Mesenchymal stem cell (in vitro differentiated cells and primary cell): ENCODE data around the gene NPAS3.
A peak's percentile ranks its signal among the peaks of the same experiment; 100 is the strongest.

ENCODE experiments used
- DNase-seq: peaks from one replicate; pipeline ENCODE4 v3.0.0-alpha.2; 2013
- H2AFZ ChIP-seq: one replicate; pipeline ENCODE4 v1.6.1; 2013; ENCODE audit warnings: low read depth, mild to moderate bottlenecking, control low read depth, inconsistent platforms, low read length, moderate library complexity
- H2AK5ac ChIP-seq: 2 replicates; pipeline ENCODE4 v1.6.1; 2013; ENCODE audit warnings: low read length, moderate library complexity, mild to moderate bottlenecking, inconsistent platforms; ENCODE audit not compliant: severe bottlenecking
- H2BK120ac ChIP-seq: one replicate; pipeline ENCODE4 v1.6.1; 2013; ENCODE audit warnings: low read depth, mild to moderate bottlenecking, inconsistent platforms, low read length, moderate library complexity
- H2BK12ac ChIP-seq, 2 experiments: one replicate each; pipeline ENCODE4 v1.6.1; 2013; ENCODE audit warnings: inconsistent platforms in 2 of 2, low read length in 2 of 2, mild to moderate bottlenecking in 2 of 2, moderate library complexity in 2 of 2, control low read depth in 1 of 2
- H2BK15ac ChIP-seq: one replicate; pipeline ENCODE4 v1.6.1; 2013; ENCODE audit warnings: mild to moderate bottlenecking, low read depth, inconsistent platforms; ENCODE audit not compliant: poor library complexity, severe bottlenecking
- H2BK5ac ChIP-seq: 2 replicates; pipeline ENCODE4 v1.6.1; 2013; ENCODE audit warnings: low read depth, mild to moderate bottlenecking, low read length, control low read depth, inconsistent platforms; ENCODE audit not compliant: poor library complexity, severe bottlenecking
- H3K14ac ChIP-seq, 2 experiments: one replicate each; pipeline ENCODE4 v1.6.1; 2013; ENCODE audit warnings: inconsistent platforms in 2 of 2, low read length in 2 of 2, control low read depth in 1 of 2, mild to moderate bottlenecking in 1 of 2, moderate library complexity in 1 of 2
- H3K18ac ChIP-seq, 2 experiments: one replicate each; pipeline ENCODE4 v1.6.1; 2013; ENCODE audit warnings: inconsistent platforms in 2 of 2, low read length in 2 of 2, control low read depth in 1 of 2, low read depth in 1 of 2, mild to moderate bottlenecking in 1 of 2
- H3K23ac ChIP-seq, 2 experiments: one replicate each; pipeline ENCODE4 v1.6.1; 2013; ENCODE audit warnings: inconsistent platforms in 2 of 2, low read length in 2 of 2, mild to moderate bottlenecking in 2 of 2, moderate library complexity in 2 of 2, control low read depth in 1 of 2
- H3K27ac ChIP-seq: 2 replicates; pipeline ENCODE4 v1.5.1; 2013; ENCODE audit warnings: mild to moderate bottlenecking, moderate library complexity, low read length, control low read depth, inconsistent platforms; ENCODE audit not compliant: poor library complexity, severe bottlenecking
- H3K27me3 ChIP-seq, 2 experiments: 2 replicates each; pipeline versions ENCODE4 v1.6.1 to v1.7.0; 2013; ENCODE audit warnings: low read length in 2 of 2, mild to moderate bottlenecking in 2 of 2, moderate library complexity in 2 of 2, control low read depth in 1 of 2, inconsistent platforms in 1 of 2; ENCODE audit not compliant: control insufficient read depth in 1 of 2, insufficient read depth in 1 of 2
- H3K36me3 ChIP-seq, 2 experiments: 2 replicates each; pipeline versions ENCODE4 v1.6.1 to v1.7.0; 2013; ENCODE audit warnings: low read length in 2 of 2, control low read depth in 1 of 2, inconsistent platforms in 1 of 2, low read depth in 1 of 2, mild to moderate bottlenecking in 1 of 2; ENCODE audit not compliant: insufficient read depth in 2 of 2, control insufficient read depth in 1 of 2
- H3K4ac ChIP-seq, 2 experiments: one replicate each; pipeline ENCODE4 v1.6.1; 2013; ENCODE audit warnings: inconsistent platforms in 2 of 2, low read length in 2 of 2, mild to moderate bottlenecking in 2 of 2, moderate library complexity in 2 of 2, control low read depth in 1 of 2, low read depth in 1 of 2
- H3K4me1 ChIP-seq: 2 replicates; pipeline ENCODE4 v1.6.1; 2013; ENCODE audit warnings: low read depth, low read length, control low read depth; ENCODE audit not compliant: control insufficient read depth, insufficient read depth
- H3K4me2 ChIP-seq: 2 replicates; pipeline ENCODE4 v1.6.1; 2013; ENCODE audit warnings: low read length, mild to moderate bottlenecking, inconsistent platforms; ENCODE audit not compliant: poor library complexity, severe bottlenecking
- H3K4me3 ChIP-seq, 2 experiments: 2 replicates each; pipeline versions ENCODE4 v1.5.1 to v1.7.0; 2013; ENCODE audit warnings: low read length in 2 of 2, mild to moderate bottlenecking in 2 of 2, control low read depth in 1 of 2, low read depth in 1 of 2; ENCODE audit not compliant: insufficient read depth in 1 of 2
- H3K79me1 ChIP-seq: replicated peaks from 2 replicates; pipeline ENCODE4 v1.6.1; 2013; ENCODE audit warnings: mild to moderate bottlenecking, control low read depth, low read length, inconsistent platforms; ENCODE audit not compliant: poor library complexity, severe bottlenecking
- H3K9ac ChIP-seq: 2 replicates; pipeline ENCODE4 v1.7.0; 2013; ENCODE audit warnings: mild to moderate bottlenecking, low read length, moderate library complexity
- H3K9me3 ChIP-seq: 2 replicates; pipeline ENCODE4 v1.7.0; 2013; ENCODE audit warnings: mild to moderate bottlenecking, low read length; ENCODE audit not compliant: control insufficient read depth
- H4K8ac ChIP-seq: one replicate; pipeline ENCODE4 v1.6.1; 2013; ENCODE audit warnings: inconsistent platforms, mild to moderate bottlenecking, low read length, moderate library complexity
- H4K91ac ChIP-seq: one replicate; pipeline ENCODE4 v1.6.1; 2013; ENCODE audit warnings: mild to moderate bottlenecking, low read length, inconsistent platforms
- WGBS: methylation state at CpG from one replicate; pipeline ENCODE4 v1.1.7; 2013; ENCODE audit warnings: mixed read lengths; 5-methylcytosine and 5-hydroxymethylcytosine counted together

Gene NPAS3

GRCh38 chr14:33275879-33276278 lies 337.2 kb downstream of the NPAS3 start:
- Histone ChIP-seq H3K4ac (no peak overlapping the region), H2AK5ac (no peak overlapping the region), H3K14ac (no peak overlapping the region), H3K9ac (no peak overlapping the region), H2BK12ac (no peak overlapping the region), H2BK5ac (no peak overlapping the region), H2BK15ac (no peak overlapping the region), H3K4me1 (no peaks in the 10 kb centered on the region), H3K9me3 (no peaks in the 10 kb centered on the region), H3K27ac (no peak overlapping the region), H3K4me2 (no peak overlapping the region), H4K8ac (no peak overlapping the region), H2AFZ (no peak overlapping the region), H3K36me3 (no peaks in the 10 kb centered on the region), H3K4me3 (no peak overlapping the region), H3K79me1 (no peaks in the 10 kb centered on the region), H4K91ac (no peak overlapping the region), H2BK120ac (no peak overlapping the region), H3K18ac (no peak overlapping the region), H3K23ac (no peak overlapping the region), H3K27me3 (no peaks in the 10 kb centered on the region)
- no peak for DNase-seq
- WGBS, result 92% methylated on average over 4 of the region's 4 CpGs

GRCh38 chr14:33279865-33280264 lies 341.2 kb downstream of the NPAS3 start:
- Histone ChIP-seq H3K4me1 (no peaks in the 10 kb centered on the region), H4K91ac (no peak overlapping the region), H2AK5ac (no peak overlapping the region), H3K79me1 (no peaks in the 10 kb centered on the region), H2AFZ (no peak overlapping the region), H2BK12ac (no peak overlapping the region), H2BK15ac (no peak overlapping the region), H3K4me3 (no peak overlapping the region), H3K27ac (no peak overlapping the region), H2BK120ac (no peak overlapping the region), H3K4me2 (no peak overlapping the region), H3K36me3 (no peaks in the 10 kb centered on the region), H4K8ac (no peak overlapping the region), H3K9me3 (no peaks in the 10 kb centered on the region), H3K4ac (no peak overlapping the region), H3K18ac (no peak overlapping the region), H3K23ac (no peak overlapping the region), H3K9ac (no peak overlapping the region), H2BK5ac (no peak overlapping the region), H3K14ac (no peak overlapping the region), H3K27me3 (no peaks in the 10 kb centered on the region)
- no peak for DNase-seq
- WGBS, result 91% methylated on average over 3 of the region's 3 CpGs

GRCh38 chr14:33280646-33281045 lies 342.0 kb downstream of the NPAS3 start:
- no peak overlapping the region for H3K27ac ChIP-seq
- no peak overlapping the region for H3K9ac ChIP-seq
- no peak overlapping the region for H3K23ac ChIP-seq
- no peaks in the 10 kb centered on the region for H3K9me3 ChIP-seq
- H3K14ac ChIP-seq, result no peak overlapping the region
- H3K4ac ChIP-seq, result no peak overlapping the region
- no peak overlapping the region for H2BK120ac ChIP-seq
- H2AFZ ChIP-seq, result no peak overlapping the region
- no peaks in the 10 kb centered on the region for H3K27me3 ChIP-seq
- no peak overlapping the region for H2BK5ac ChIP-seq
- H3K79me1 ChIP-seq, result no peaks in the 10 kb centered on the region
- peak; percentile 33 for DNase-seq
- no peak overlapping the region for H2BK15ac ChIP-seq
- no peak overlapping the region for H4K8ac ChIP-seq
- 51% methylated on average over 2 of the region's 3 CpGs for WGBS
- H4K91ac ChIP-seq, result no peak overlapping the region
- H3K4me1 ChIP-seq, result no peaks in the 10 kb centered on the region
- no peak overlapping the region for H3K4me2 ChIP-seq
- H2BK12ac ChIP-seq, result no peak overlapping the region
- H2AK5ac ChIP-seq, result no peak overlapping the region
- no peaks in the 10 kb centered on the region for H3K36me3 ChIP-seq
- no peak overlapping the region for H3K18ac ChIP-seq
- no peak overlapping the region for H3K4me3 ChIP-seq

GRCh38 chr14:33282331-33283230 lies 343.9 kb downstream of the NPAS3 start:
- Histone ChIP-seq H2BK15ac (no peak overlapping the region), H3K79me1 (no peaks in the 10 kb centered on the region), H3K36me3 (no peaks in the 10 kb centered on the region), H2BK120ac (no peak overlapping the region), H2BK5ac (no peak overlapping the region), H3K4me2 (no peak overlapping the region), H3K4ac (no peak overlapping the region), H3K4me1 (peaks cover 1% of the 10 kb centered on the region), H4K91ac (no peak overlapping the region), H3K27me3 (no peaks in the 10 kb centered on the region), H3K27ac (no peak overlapping the region), H3K23ac (no peak overlapping the region), H2AFZ (no peak overlapping the region), H4K8ac (no peak overlapping the region), H3K18ac (no peak overlapping the region), H2BK12ac (no peak overlapping the region), H2AK5ac (no peak overlapping the region), H3K14ac (no peak overlapping the region), H3K9me3 (no peaks in the 10 kb centered on the region), H3K9ac (no peak overlapping the region), H3K4me3 (no peak overlapping the region)
- DNase-seq, result no peak
- 96% methylated on average over 10 of the region's 11 CpGs for WGBS
